HUDEP-2 (cell line): ENCODE measurements around the gene LGALS14.

Source experiments
- DNase-seq, 76 experiments: peaks; one replicate each; lab custom pipeline; 2025; ENCODE audit not compliant: unreplicated experiment in 76 of 76; lab: John Stamatoyannopoulos, UW

LGALS14 gene

DNA sequence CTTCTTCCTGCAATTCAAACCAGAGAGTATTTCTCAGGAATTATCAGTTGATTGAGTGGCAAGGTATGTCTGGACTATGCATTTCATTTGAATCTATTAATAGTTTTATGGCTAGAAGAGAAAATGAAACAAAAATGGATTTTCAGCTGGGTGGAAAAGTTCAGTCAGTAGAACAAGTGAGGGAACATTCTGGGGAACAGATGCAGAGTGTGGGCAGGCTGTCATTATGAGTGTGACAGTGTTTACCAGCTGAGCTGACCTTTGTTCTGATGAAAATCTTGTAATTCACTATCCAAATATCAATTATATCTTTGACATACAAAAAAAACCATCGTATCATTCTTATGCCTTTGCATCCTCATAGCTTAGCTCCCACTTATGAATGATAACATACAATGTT, 36.1 kb downstream of the LGALS14 start:
- no peak for DNase-seq

DNA sequence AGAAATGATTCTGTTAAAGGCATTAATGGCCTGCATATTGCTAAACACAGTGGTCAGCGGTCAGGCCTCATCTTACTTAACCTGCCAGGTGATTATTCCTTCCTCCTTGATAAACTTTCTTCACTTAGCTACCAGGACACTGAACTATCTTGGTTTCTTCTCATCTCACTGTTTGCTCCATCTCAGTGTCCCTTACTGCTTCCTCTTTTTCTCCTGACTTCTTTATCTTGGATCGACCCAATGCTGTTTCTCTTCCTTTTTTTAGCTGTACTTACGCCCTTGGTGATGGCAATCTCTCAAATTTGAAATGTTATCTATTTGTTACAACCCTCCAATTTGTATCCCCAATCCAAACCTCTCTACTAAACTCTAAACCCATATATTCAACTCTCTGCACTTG, 41.4 kb downstream of the LGALS14 start:
- no peak for DNase-seq

DNA sequence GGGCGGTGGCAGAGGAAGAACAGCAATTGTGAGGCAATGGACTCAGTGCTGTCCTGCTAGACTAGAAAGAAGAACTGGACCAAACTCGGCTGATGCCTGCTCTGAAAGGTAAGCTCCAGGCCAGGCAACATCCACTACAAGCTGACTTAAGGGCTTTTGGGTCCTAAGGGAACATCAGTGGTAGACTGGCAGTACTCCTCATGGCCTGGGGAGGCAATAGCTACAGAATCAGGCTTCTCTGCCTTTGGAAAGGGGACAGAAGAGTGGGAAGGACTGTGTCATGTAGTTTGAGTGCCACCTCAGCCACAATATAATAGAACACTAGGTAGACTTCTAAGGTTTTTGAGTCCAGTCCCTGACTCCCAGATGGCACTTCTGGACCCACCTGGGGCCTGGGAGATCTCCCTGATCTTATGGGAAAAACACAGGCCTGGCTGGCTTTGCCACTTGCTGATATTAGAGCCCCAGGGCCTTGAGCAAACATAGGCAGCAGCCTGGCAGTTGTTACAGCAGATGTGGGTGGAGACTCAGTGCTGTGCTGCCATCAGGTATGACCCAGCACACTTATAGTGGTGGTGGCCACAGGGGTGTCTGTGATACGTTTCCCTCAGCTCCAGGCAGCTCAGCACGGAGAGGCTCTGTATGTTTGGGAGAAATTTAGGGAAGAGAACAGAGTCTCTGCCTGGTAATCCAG, 42.7 kb downstream of the LGALS14 start:
- no peak for DNase-seq

DNA sequence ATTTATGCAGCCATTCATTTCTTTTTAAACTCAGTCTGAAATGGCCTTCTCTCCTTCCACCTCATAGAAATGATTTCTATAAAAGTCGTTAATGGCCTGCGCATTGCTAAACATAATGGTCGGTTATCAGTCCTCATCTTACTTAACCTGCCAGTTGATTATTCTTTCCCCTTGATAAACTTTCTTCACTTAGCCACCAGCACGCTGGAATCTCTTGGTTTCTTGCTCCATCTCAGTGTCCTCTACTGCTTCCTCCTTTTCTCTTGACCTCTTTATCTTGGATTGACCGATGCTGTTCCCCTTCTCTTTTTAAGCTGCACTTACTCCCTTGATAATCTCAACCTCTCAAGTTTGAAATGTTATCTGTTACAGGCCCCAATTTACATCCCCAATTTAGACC, 45.7 kb downstream of the LGALS14 start:
- no peak for DNase-seq

DNA sequence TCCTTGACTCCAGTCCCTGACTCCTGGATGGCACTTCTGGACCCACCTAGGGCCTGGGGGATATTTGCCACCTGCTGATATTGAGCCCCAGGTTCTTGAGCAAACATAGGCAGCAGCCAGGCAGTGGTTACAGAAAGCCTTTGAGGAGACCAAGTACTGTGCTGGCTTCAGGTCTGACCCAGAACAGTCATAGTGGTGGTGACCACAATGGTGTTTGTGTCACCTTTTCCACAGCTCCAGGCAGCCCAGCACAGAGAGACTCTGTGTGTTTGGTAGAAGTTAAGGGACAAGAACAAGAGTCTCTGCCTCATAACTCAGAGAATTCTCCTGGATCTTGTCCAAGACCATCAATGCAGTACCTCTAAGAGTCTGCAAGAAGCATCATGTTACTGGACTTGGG, 48.1 kb downstream of the LGALS14 start:
- DNase-seq: no peak

DNA sequence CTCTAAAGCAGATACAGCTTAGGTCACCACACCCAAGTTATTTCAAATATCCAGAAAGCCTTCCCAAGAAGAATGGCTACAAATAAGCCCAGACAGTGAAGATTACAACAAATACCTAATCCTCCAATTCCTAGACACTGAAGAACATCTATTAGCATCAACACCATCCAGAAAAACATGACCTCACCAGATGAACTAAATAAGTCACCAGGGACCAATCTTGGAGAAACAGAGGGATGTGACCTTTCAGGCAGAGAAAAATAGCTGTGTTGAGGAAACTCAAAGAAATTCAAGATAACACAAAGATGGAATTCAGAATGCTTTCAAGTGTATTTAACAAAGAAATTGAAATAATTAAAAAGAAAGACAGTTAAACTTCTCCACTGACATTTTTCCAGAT, 48.5 kb downstream of the LGALS14 start:
- DNase-seq: no peak

DNA sequence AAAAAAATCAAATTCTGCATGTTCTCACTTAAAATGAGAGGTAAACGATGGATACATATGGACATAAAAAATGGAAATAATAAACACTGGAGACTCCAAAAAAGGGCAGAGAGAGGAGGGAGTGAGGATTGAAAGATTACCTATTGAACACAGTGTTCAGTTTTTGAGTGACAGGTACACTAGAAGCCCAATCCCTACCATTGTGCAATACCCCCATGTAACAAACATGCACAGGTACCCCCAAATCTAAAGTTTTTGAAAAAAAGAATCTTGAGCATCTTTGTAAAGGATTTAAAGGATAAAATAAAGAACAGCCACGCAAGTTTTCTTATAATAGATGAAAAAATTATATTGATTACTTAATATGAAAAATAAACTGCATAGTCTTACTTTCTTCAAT, 50.3 kb downstream of the LGALS14 start:
- no peak for DNase-seq

DNA sequence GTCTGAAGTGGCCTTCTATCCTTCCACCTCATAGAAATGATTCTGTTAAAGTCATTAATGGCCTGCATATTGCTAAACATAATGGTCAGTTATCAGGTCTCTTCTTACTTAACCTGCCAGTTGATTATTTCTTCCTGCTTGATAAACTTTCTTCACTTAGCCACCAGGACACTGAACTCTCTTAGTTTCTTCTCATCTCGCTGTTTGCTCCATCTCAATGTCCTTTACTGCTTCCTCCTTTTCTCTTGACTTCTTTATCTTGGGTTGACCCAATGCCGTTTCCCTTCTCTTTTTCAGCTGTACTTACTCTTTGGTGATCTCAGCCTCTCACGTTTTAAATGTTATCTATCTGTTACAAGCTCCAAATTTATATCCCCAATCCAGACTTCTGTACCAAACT, 50.7 kb downstream of the LGALS14 start:
- no peak for DNase-seq
